Measurements from ENCODE around the gene ZNF626. TPM values are rescaled to one million over a fixed set of nuclear protein-coding genes. Genes with fewer than 3 reads are reported as not detected.
A peak's percentile ranks its signal among the peaks of the same experiment; 100 is the strongest.
"Not testable (repeated sequence)": the region's sequence is repeated elsewhere in the genome, so short reads cannot be mapped to it uniquely, and the experiment has no call there.

ZNF626 gene
- total and polyA plus RNA-seq, 5 donors, result 5.1 to 12.4 (median 9.9) TPM

DNA sequence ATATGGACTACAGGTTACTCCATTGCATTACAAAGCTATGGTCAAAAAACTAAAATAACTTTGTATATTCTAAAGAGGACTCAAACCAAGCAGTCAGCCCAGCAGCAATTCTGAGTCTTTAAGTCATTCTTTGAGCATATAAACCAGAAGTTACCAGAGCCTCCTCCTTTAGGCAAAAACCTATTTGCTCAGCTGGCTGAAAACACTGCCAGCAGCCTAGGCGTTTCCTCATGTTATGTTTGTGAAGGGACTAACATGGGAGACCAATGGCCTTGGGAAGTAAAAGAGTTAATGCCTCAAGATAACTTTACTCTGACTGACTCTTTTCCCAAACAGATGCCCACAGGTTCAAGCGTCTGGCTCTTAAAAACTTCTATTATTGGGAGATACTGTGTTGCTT is 45.3 kb downstream of the ZNF626 start:
- 76% methylated on average over 2 of the region's 2 CpGs for WGBS
- H3K9me3 ChIP-seq (ENCODE audit: control insufficient read depth, low read length), result no peaks in the 10 kb centered on the region
- intact Hi-C loops (cut with DNase I), result loop anchor here in 1 of 4 donors (5.0 kb wide), 1 partner anchor 86 kb away; no protein-coding TSS in a partner anchor

DNA sequence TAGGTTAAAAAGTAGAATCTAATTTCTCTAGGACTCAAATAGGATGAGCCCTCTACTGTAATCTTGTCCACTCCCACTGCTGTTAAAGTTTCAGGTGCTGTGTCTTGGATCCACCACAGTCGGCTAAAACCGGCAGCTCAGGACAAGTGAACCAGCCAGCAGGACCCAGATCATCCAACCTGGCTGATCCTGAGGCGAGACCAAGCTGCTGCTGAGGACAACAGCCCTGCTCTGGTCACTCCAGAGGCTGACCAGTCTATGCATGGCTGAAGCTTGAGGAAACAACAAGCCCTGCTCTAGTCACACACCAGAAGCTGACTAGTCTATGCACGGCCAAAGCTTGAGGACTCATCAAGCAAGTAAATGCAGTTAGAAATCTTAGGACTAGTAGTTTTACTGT is 46.4 kb downstream of the ZNF626 start:
- H3K4me3 ChIP-seq (ENCODE audit: low read length); H3K9me3 ChIP-seq (ENCODE audit: control insufficient read depth, low read length); H3K27me3 ChIP-seq (ENCODE audit: control insufficient read depth, insufficient read depth); H3K4me1 ChIP-seq (ENCODE audit: control insufficient read depth, insufficient read depth, low read length); ATAC-seq; H3K27ac ChIP-seq (ENCODE audit: low read length); DNase-seq: not testable (repeated sequence)
- intact Hi-C loops (cut with DNase I), result loop anchor here in 1 of 4 donors (5.0 kb wide), 1 partner anchor 87 kb away; no protein-coding TSS in a partner anchor
- 88% methylated on average over 4 of the region's 4 CpGs for WGBS

More for the DNA sequence above, 45.3 kb downstream of the ZNF626 start:
- no peaks in the 10 kb centered on the region for H3K4me1 ChIP-seq (ENCODE audit: control insufficient read depth, insufficient read depth, low read length)
- ATAC-seq (no peak), DNase-seq (no peak)
- H3K4me3 ChIP-seq (ENCODE audit: low read length), result no peak overlapping the region
- no peak overlapping the region for H3K27ac ChIP-seq (ENCODE audit: low read length)
- no peaks in the 10 kb centered on the region for H3K27me3 ChIP-seq (ENCODE audit: control insufficient read depth, insufficient read depth)

DNA sequence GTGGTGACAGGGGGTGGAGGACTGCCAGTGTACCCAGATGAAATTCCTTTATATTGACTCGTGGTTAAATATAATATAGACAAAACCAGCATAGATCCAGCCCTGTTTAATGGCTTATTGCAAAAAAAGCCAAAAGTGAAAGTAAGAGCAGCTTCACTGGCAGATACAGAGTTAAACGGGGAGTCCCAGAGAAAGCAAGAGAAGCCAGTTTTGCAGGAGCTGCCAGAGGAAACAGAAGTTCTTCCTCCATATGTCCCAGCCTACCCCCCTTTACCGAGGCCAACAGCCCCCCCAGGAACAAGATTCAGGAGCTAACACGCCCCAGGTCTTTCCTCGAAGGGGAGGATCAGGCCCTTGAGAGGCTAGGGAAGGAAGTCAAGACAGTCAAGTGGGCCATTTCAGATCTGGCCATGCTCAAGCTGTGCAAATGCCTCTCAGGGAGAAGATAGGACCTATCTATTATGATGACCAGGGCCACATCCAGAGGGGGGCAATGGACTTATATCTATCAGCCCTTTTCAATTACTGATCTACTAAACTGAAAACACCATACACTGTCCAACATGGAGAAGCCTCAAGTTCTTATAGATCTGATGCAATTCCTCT is 48.6 kb downstream of the ZNF626 start:
- ATAC-seq, result no peak
- H3K9me3 ChIP-seq (ENCODE audit: control insufficient read depth, low read length), result no peaks in the 10 kb centered on the region
- no peak overlapping the region for H3K27ac ChIP-seq (ENCODE audit: low read length)

DNA sequence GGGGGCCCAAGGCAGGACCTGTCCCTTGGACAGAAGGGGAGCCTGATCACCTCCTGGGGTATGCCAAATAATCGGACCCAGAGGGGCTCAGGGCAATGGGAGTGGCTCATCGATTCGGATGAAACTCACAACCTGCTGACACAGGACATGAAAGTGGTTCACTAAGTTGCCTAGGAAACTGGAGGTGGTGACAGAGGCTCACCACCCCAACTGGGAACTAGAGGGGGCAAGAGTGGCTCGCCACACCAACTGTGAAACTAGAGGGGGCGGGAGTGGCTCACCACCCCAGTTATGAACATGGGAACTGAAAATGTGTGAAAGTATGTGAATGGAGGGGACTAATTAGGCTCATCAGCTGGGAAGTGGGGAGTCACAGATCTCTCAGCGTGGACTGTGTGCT is 49.5 kb downstream of the ZNF626 start:
- intact Hi-C loops (cut with DNase I), result no loop called here
- no peak overlapping the region for H3K27ac ChIP-seq (ENCODE audit: low read length)
- peak in 1 of 2 donors; percentile 33 for ATAC-seq

More for the DNA sequence above, 48.6 kb downstream of the ZNF626 start:
- intact Hi-C loops (cut with DNase I), result no loop called here
- Histone ChIP-seq H3K4me3 (ENCODE audit: low read length) (peak overlapping the region; percentile 8), H3K4me1 (ENCODE audit: control insufficient read depth, insufficient read depth, low read length) (no peaks in the 10 kb centered on the region), H3K27me3 (ENCODE audit: control insufficient read depth, insufficient read depth) (no peaks in the 10 kb centered on the region)
- 38% methylated on average over 5 of the region's 5 CpGs for WGBS
- no peak for DNase-seq

DNA sequence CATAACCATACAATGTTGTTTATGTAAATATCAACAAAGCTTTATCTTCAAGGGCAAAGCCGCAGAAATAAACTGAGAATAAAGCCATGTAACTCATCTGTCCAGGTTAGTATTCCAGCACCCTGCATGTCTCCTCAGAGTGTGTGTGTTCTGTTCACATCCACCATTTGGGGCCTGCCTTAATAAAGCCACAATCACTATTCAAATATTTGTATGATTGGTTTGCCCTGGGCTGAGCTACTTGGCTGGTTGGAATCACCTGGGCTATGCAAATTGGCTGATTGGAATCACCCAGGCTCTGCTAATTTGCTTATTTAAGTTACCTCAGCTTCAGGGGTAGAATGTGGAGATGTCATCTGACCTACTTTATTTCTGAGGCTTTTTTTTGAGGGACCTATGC is 53.4 kb downstream of the ZNF626 start:
- 97% methylated on average over 1 of the region's 1 CpG for WGBS
- no peaks in the 10 kb centered on the region for H3K4me1 ChIP-seq (ENCODE audit: control insufficient read depth, insufficient read depth, low read length)
- no peaks in the 10 kb centered on the region for H3K27me3 ChIP-seq (ENCODE audit: control insufficient read depth, insufficient read depth)
- H3K9me3 ChIP-seq (ENCODE audit: control insufficient read depth, low read length), result no peaks in the 10 kb centered on the region
- intact Hi-C loops (cut with DNase I), result no loop called here
- ATAC-seq (no peak), DNase-seq (no peak)
- no peak overlapping the region for H3K27ac ChIP-seq (ENCODE audit: low read length)
- no peak overlapping the region for H3K4me3 ChIP-seq (ENCODE audit: low read length)

More for the DNA sequence above, 49.5 kb downstream of the ZNF626 start:
- no peaks in the 10 kb centered on the region for H3K27me3 ChIP-seq (ENCODE audit: control insufficient read depth, insufficient read depth)
- 79% methylated on average over 6 of the region's 6 CpGs for WGBS
- no peaks in the 10 kb centered on the region for H3K9me3 ChIP-seq (ENCODE audit: control insufficient read depth, low read length)
- H3K4me3 ChIP-seq (ENCODE audit: low read length), result no peak overlapping the region
- H3K4me1 ChIP-seq (ENCODE audit: control insufficient read depth, insufficient read depth, low read length), result no peaks in the 10 kb centered on the region
- no peak for DNase-seq

Other genes starting within 250 kb of the ZNF626 start
- gene ZNF737, start 95.8 kb downstream of the ZNF626 start, total RNA-seq, result 1 to 10 TPM; 4.8 to 6.4 (median 5.8) TPM
- 3.6 TPM for gene ZNF737, start 95.8 kb downstream of the ZNF626 start, polyA plus RNA-seq
- 1 to 10 TPM; 1.9 to 2.1 (median 2.0) TPM for gene ZNF66, start 114.7 kb upstream of the ZNF626 start, total RNA-seq
- 1.2 TPM for gene ZNF66, start 114.7 kb upstream of the ZNF626 start, polyA plus RNA-seq

Data from right cardiac atrium (tissue), 5 donors.